Brain pericyte (primary cell): ENCODE measurements around the gene PCBP1.
"Not testable (repeated sequence)": the region's sequence is repeated elsewhere in the genome, so short reads cannot be mapped to it uniquely, and the experiment has no call there.

Experiments used
- DNase-seq: peaks from one replicate; pipeline ENCODE4 v3.0.0-alpha.2; 2012; ENCODE audit warnings: low read depth, low spot score

Gene PCBP1

GRCh38 chr2:70081221-70081620 is 6.1 kb upstream of the PCBP1 start:
- DNase-seq = no peak

- no peak for DNase-seq
Measured at GRCh38 chr2:70083344-70084156, 3.7 kb upstream of the PCBP1 start.

- DNase-seq = no peak
Measured at GRCh38 chr2:70084973-70085710, 2.1 kb upstream of the PCBP1 start.

- no peak for DNase-seq
Measured at GRCh38 chr2:70085711-70086277, 1.5 kb upstream of the PCBP1 start.

GRCh38 chr2:70086278-70086837 is 919 bp upstream of the PCBP1 start:
- DNase-seq = peak; percentile 74

DNA sequence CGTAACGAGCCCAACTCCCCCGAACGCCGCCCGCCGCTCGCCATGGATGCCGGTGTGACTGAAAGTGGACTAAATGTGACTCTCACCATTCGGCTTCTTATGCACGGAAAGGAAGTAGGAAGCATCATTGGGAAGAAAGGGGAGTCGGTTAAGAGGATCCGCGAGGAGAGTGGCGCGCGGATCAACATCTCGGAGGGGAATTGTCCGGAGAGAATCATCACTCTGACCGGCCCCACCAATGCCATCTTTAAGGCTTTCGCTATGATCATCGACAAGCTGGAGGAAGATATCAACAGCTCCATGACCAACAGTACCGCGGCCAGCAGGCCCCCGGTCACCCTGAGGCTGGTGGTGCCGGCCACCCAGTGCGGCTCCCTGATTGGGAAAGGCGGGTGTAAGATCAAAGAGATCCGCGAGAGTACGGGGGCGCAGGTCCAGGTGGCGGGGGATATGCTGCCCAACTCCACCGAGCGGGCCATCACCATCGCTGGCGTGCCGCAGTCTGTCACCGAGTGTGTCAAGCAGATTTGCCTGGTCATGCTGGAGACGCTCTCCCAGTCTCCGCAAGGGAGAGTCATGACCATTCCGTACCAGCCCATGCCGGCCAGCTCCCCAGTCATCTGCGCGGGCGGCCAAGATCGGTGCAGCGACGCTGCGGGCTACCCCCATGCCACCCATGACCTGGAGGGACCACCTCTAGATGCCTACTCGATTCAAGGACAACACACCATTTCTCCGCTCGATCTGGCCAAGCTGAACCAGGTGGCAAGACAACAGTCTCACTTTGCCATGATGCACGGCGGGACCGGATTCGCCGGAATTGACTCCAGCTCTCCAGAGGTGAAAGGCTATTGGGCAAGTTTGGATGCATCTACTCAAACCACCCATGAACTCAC is 673 bp downstream of the PCBP1 start:
- peak; percentile 26 for DNase-seq

- DNase-seq = no peak
Measured at GRCh38 chr2:70088598-70089219, 1.4 kb downstream of the PCBP1 start.

- no peak for DNase-seq
Measured at GRCh38 chr2:70089220-70089982, 2.1 kb downstream of the PCBP1 start.

GRCh38 chr2:70089983-70090525 is 2.8 kb downstream of the PCBP1 start:
- DNase-seq = no peak

DNA sequence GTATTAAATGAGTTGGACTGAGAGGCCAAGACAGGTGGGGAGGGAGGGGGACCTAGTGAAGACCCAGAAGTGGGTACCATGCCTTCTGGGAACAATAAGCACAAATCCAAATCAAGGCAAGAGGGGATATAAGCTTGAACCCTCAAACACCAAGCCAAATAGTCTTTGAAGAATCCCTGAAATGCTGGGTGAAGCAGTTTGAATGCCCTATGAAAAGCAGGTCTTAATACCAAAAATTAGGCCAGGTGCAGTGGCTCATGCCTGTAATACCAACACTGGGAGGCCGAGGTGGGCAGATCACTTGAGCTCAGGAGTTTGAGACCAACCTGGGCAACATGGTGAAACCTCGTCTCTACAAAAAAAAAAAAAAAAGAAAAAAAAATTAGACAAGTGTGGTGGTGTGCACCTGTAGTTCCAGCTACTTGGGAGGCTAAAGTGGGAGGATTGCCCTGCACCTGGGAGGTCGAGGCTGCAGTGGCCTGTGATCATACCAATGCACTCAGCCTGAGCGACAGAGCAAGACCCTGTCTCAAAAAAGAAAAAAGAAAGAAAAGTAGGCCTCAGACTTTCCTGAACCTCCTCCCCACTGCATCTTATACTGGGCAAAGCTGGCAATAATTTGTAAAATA is 3.5 kb downstream of the PCBP1 start:
- DNase-seq = no peak

DNA sequence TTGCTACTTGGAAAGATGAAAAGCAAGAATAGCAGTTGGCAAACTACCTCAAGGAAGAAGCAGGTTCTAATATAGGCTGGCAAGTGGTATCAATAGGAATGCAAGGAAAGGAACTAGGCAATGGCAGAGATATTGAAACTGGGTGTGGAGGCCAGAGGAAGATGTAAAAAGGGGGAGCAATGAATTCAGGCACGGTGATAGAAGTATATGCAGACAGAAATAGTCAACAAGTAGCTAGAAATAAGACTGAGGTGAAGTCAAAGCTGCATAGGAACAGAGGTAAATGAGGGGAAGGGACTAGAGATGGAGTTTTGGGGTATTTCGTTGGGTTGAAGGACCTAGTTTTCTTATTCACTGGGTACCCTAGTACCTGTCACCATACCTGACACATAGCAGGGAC is 4.1 kb downstream of the PCBP1 start:
- DNase-seq = no peak

DNA sequence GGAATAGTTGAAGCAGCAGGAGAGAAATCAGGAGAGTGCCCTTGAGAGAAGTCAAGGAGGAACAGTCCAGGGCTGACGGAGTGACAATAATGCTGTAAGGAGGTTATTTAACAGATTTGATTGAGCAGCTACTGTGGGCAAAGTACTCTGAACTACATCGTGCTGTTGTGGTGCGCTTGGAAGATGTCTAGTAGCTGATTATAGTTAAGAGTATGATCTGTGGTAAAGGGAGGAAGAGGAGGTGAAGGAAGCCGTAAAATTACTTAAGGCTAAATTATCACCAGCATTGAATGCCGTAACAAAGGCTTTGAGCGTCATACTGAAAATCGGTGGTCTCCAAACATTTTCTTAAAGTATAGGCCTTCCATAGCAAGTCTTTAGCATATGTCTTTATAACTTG is 4.5 kb downstream of the PCBP1 start:
- DNase-seq = no peak

GRCh38 chr2:70092576-70093243 is 5.4 kb downstream of the PCBP1 start:
- not testable (repeated sequence) for DNase-seq

DNA sequence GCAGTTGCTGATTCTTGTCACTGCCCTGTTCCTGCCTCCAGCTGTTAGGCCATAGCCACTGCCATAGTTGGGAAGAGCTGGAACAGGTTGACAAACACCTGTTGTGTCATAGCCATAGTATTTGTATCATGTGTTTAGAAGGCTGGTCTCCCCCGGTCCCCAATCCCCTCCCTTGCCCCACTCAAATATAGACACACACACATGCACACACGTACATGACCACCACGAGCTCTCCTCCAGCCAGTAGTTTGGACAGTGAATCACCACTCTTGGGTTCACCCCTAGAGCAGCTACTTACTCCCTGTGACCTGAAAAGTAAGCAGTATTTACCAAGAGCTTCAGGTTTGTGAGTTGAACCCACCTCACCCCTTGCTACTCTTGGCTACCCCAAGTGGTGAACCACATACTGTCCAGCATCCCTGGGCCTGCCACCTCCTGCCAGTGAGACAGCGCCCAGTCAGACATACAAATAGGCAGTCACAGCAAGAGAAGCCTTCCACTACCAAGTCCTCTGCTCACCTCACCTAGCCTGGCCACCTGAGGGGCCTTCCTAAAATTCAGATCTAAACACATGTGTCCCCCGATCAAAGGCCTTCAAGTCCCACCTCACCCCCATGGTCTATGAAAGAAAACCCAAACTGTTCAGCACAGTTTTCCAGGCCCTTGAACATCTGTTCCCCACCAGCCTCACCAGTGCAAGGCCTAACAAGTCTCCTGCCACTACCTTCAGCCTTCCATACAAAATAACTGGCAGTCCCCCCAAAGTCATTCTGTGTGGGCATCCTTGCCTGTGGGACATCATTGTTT is 7.1 kb downstream of the PCBP1 start:
- DNase-seq = no peak

DNA sequence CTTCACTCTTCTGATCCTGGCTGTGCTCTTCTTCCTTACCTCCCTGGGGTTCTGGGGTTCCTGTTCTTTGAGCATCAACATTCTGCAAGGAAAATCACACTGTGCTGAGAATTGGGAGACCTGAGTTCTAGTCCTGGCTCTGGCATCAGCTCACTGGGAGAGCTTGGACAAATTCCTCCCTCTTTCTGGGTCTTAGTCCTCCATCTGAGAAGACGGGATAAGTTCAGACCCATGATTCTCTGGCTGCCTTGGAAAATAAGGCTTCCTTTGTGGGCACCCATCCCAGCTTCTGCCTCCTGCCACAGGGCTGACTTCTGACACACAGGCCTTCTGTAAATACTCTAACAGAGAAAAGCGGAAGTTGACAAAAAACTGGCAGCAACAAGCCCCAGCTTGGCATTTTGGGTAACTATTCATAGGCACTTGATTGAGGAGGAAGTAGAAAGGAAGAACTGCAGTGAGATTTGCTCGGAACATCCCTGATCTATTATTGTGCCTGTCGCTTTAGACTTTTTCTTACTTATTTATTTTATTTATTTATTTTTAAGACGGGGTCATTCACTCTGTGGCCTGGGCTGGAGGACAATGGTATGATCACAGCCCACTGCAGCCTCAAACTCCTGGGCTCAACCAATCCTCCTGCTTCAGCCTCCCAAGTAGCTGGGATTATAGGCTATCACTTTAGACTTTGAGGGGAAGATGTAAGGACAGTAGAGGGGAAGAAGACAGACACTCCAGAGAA is 7.9 kb downstream of the PCBP1 start:
- no peak for DNase-seq

DNA sequence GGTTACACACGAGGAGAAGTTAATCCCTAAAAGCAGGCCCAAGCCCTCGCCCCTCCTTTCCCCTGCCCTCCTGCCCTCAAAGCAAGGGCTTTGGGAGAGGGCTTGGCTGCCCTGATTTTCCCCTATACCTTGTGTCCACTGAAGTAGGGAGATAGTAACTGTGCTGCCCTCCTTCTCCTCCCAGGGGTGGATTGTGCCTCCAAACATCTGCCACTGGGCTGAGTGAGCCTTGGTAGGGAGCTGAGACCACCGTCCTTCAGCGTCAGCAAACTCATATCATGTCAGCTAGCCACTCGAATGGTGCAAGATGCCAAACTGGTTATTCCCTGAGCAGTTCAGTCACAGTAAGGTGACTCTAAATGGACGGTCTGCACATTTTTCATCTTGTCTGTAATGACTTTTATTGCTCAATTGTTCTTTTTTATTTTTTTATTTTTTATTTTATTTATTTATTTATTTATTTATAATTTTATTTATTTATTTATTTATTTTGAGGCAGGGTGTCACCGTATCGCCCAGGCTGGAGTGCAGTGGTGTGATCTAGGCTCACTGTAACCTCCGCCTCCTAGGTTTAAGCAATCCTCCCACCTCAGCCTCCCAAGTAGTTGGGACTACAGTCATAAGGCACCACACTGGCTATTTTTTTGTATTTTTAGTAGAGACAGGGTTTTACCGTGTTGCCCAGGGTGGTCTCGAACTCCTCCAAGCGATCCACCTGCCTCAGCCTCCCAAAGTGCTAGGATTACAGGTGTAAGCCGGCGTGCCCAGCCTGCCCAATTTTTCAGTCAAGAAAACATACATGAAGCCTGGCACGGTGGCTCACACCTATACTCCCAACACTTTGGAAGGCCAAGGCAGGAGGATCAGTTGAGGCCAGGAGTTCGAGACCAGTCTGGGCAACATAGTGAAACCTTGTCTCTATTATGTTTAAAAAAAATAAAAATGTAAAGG is 8.7 kb downstream of the PCBP1 start:
- DNase-seq = no peak
